ENCODE measurements around the gene LRRC59. TPM values are rescaled to one million over a fixed set of nuclear protein-coding genes. Genes with fewer than 3 reads are reported as not detected.
A peak's percentile ranks its signal among the peaks of the same experiment; 100 is the strongest.

The LRRC59 gene
- total and polyA plus RNA-seq, 2 of the 13 experiments (the other 11 are each of a cell fraction or from before 2014, with no cell fraction given): 87.3 to 222 TPM

DNA sequence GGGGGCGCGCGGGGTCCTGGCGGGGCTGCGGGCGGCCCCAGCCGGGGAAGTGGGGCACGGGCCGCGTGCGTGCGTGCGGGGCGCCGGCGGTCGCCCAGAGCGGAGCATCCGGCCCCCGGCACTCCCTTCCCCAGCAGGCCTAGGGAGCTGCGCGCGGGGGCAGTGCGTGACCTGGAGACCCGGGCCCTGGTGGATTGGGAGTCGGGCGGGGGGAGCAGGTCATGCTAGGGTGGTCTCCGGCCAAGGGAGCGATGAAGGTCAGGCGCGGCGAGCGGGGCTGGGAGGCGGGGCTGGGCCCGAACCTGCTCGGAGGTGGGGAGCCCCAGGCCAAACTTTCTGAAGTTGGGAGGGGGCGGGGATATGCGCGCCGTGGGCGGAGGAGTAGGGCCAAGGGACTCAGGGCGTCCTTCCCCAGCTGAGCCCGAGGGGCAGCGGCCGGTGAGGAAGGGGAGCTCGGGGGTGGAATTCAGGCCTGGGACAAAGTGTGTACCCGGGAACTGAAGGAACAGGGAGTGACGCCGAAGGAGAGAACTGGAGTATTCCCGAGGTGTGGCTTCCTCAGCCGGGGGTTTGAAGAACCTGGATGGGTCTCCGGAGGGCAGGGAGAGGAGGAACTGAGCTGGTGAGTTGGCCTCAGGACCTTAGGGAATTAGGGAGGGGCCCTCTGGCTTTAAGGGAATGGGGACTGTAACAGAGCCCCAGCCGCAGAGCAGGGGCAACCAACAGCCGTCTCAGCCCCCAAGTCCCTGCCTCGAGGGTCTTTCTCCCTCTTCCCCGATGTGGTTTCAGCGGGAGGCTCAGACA, 50.8 kb downstream of the LRRC59 start (continued):
- TF ChIP-seq, protein P1, sequence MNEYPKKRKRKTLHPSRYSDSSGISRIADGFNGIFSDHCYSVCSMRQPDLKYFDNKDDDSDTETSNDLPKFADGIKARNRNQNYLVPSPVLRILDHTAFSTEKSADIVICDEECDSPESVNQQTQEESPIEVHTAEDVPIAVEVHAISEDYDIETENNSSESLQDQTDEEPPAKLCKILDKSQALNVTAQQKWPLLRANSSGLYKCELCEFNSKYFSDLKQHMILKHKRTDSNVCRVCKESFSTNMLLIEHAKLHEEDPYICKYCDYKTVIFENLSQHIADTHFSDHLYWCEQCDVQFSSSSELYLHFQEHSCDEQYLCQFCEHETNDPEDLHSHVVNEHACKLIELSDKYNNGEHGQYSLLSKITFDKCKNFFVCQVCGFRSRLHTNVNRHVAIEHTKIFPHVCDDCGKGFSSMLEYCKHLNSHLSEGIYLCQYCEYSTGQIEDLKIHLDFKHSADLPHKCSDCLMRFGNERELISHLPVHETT (CRISPR knock-in tag; conservative IDR thresholded peaks at IDR 0.05): no peak
- TF ChIP-seq ZEB1 (IDR thresholded peaks at IDR 0.05; ENCODE audit: insufficient replicate concordance, low read depth) (no peak), GATAD1 (CRISPR knock-in tag; IDR thresholded peaks at IDR 0.05) (peak; percentile 45; the same call in 1 of the 2 replicates), AGO1 (IDR thresholded peaks at IDR 0.05; ENCODE audit: low read depth, low read length, poor library complexity, severe bottlenecking) (peak; percentile 11), RBM39 (IDR thresholded peaks at IDR 0.05; ENCODE audit: low read depth, low read length, poor library complexity, severe bottlenecking) (no peak), ZNF83 (CRISPR knock-in tag; IDR thresholded peaks at IDR 0.05; ENCODE audit: borderline replicate concordance) (peak; percentile 61; the same call in 1 of the 2 replicates), ZNF709 (CRISPR knock-in tag; IDR thresholded peaks at IDR 0.05) (0 out of 2 replicates have a peak, but pooled peaks have one; percentile 23), REPIN1 (CRISPR knock-in tag; IDR thresholded peaks at IDR 0.05; ENCODE audit: borderline replicate concordance, low read depth) (no peak; the same call in 1 of the 2 replicates), PRDM10 (CRISPR knock-in tag; IDR thresholded peaks at IDR 0.05; ENCODE audit: low read depth) (0 out of 2 replicates have a peak, but pooled peaks have one; percentile 29), CEBPG (CRISPR knock-in tag; IDR thresholded peaks at IDR 0.05) (no peak), IKZF5 (CRISPR knock-in tag; IDR thresholded peaks at IDR 0.05) (no peak), SALL1 (CRISPR knock-in tag; IDR thresholded peaks at IDR 0.05) (peak; percentile 68), MEIS1 (CRISPR knock-in tag; IDR thresholded peaks at IDR 0.05; ENCODE audit: borderline replicate concordance) (peak; percentile 78; the same call in 1 of the 2 replicates), ZNF430 (CRISPR knock-in tag; IDR thresholded peaks at IDR 0.05) (0 out of 2 replicates have a peak, but pooled peaks have one; percentile 25), ZNF670 (CRISPR knock-in tag; IDR thresholded peaks at IDR 0.05; ENCODE audit: borderline replicate concordance) (peak; percentile 79; the same call in 1 of the 2 replicates), MYNN (CRISPR knock-in tag; IDR thresholded peaks at IDR 0.05; ENCODE audit: low read depth) (peak; percentile 32; the same call in 1 of the 2 replicates), ZNF660 (CRISPR knock-in tag; IDR thresholded peaks at IDR 0.05; ENCODE audit: borderline replicate concordance, low read depth) (no peak), ZNF225 (CRISPR knock-in tag; IDR thresholded peaks at IDR 0.05) (peak; percentile 55; the same call in 1 of the 2 replicates), DNMT3B (CRISPR knock-in tag; conservative IDR thresholded peaks at IDR 0.05) (no peak)
- TF ChIP-seq, protein P2, sequence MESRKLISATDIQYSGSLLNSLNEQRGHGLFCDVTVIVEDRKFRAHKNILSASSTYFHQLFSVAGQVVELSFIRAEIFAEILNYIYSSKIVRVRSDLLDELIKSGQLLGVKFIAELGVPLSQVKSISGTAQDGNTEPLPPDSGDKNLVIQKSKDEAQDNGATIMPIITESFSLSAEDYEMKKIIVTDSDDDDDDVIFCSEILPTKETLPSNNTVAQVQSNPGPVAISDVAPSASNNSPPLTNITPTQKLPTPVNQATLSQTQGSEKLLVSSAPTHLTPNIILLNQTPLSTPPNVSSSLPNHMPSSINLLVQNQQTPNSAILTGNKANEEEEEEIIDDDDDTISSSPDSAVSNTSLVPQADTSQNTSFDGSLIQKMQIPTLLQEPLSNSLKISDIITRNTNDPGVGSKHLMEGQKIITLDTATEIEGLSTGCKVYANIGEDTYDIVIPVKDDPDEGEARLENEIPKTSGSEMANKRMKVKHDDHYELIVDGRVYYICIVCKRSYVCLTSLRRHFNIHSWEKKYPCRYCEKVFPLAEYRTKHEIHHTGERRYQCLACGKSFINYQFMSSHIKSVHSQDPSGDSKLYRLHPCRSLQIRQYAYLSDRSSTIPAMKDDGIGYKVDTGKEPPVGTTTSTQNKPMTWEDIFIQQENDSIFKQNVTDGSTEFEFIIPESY (CRISPR knock-in tag; IDR thresholded peaks at IDR 0.05): no peak

All from HepG2 (cell line).